ENCODE measurements around the gene THEM4. TPM values are rescaled to one million over a fixed set of nuclear protein-coding genes. Genes with fewer than 3 reads are reported as not detected.

The THEM4 gene
- total RNA-seq, 1 donor from 2014 or later, result 12.3 TPM

DNA sequence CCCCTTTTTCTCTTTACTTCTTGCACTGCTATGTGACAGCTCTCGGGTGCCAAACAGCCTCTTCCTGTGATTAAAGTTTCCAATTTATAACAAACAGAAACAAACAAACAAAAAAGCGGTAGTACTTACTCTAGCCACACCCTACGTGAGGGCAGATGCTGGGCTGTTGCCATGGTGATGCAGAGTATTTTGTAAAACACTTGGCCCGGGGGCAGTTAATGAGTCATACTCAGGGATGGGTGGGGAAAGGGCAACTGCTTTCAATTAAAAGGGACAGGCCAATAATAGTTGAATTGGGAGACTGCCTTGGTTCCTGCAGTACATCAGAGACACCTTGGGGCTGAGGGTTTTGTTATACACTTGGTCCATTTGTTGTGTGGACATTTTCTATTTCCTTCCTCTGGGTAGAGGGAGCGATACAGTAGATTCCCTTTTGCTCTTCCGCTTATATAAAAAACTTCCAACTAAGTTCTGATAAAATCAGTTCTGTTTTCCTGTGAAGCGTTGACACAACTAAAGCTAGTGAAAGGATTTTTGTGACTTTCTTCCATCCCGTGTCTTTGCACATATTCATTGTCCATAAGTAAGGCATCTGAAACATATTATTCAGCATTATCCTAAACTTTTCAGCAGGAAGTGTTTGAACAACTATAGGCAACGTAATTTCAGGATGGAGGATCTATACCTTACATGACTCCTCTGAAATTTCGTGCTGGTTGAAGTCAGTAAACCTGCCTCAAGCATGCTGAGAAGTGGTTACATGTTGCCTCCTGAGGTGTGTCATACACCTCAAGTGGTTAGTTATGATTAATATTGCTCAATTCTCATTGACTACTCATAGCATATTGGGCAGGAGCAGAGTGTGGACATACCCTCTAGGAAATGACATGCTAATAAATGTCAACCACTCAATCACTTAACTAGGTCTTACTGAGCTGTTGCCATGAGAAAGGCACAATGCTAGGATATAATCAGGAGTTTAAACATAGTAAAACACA lies 36.7 kb upstream of the THEM4 start:
- no peaks in the 10 kb centered on the region for H3K36me3 Mint-ChIP-seq (ENCODE audit: unreplicated experiment)
- peak overlapping the region; percentile 96 for H3K27ac Mint-ChIP-seq (ENCODE audit: unreplicated experiment)
- TF ChIP-seq, protein P1, sequence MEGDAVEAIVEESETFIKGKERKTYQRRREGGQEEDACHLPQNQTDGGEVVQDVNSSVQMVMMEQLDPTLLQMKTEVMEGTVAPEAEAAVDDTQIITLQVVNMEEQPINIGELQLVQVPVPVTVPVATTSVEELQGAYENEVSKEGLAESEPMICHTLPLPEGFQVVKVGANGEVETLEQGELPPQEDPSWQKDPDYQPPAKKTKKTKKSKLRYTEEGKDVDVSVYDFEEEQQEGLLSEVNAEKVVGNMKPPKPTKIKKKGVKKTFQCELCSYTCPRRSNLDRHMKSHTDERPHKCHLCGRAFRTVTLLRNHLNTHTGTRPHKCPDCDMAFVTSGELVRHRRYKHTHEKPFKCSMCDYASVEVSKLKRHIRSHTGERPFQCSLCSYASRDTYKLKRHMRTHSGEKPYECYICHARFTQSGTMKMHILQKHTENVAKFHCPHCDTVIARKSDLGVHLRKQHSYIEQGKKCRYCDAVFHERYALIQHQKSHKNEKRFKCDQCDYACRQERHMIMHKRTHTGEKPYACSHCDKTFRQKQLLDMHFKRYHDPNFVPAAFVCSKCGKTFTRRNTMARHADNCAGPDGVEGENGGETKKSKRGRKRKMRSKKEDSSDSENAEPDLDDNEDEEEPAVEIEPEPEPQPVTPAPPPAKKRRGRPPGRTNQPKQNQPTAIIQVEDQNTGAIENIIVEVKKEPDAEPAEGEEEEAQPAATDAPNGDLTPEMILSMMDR (IDR thresholded peaks at IDR 0.05), result no peak
- no peak overlapping the region for H3K4me3 Mint-ChIP-seq (ENCODE audit: unreplicated experiment)
- peaks cover 26% of the 10 kb centered on the region for H3K4me1 Mint-ChIP-seq (ENCODE audit: unreplicated experiment)
- no peaks in the 10 kb centered on the region for H3K27me3 Mint-ChIP-seq (ENCODE audit: unreplicated experiment)
- DNase-seq (ENCODE audit: extremely low spot score, unreplicated experiment), result peak; percentile 96
- no peaks in the 10 kb centered on the region for H3K9me3 Mint-ChIP-seq (ENCODE audit: unreplicated experiment)

DNA sequence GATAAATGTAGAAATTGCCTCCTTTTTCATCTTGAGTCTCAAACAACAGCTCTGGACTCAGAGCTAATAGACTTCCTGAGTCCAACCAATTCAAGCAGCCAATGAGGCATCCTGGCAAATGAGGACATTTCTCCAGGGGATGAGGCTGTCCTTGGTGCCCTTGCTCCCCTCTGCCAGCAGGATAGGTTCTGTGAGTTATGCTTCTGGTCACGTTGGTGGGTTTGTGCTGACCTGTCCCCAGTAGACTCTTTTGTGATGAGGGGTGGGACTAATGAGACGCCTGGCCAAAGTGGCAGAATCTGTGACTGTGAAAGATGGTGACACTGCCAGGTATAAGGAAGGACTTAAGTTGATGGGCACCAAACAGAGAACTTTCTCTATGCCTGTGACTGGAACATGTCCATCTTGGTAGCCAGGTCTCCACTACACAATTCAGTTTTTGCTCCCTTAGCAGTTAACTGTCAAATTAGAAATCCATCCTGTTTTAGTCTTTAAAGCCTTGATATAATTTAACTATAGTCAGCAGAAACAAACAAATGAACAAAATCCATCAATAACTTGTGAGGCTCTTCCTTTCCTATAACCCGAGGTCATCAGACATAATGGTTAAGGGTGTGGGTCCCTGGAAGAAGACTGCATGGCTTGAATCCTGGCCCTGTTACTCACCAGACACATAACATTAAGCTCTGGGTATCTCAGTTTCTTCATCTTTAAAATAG lies 35.7 kb upstream of the THEM4 start:
- Mint-ChIP-seq H3K4me3 (ENCODE audit: unreplicated experiment) (no peak overlapping the region), H3K4me1 (ENCODE audit: unreplicated experiment) (peaks cover 31% of the 10 kb centered on the region), H3K27me3 (ENCODE audit: unreplicated experiment) (no peaks in the 10 kb centered on the region), H3K36me3 (ENCODE audit: unreplicated experiment) (no peaks in the 10 kb centered on the region), H3K9me3 (ENCODE audit: unreplicated experiment) (no peaks in the 10 kb centered on the region), H3K27ac (ENCODE audit: unreplicated experiment) (peak overlapping the region; percentile 96)
- DNase-seq (ENCODE audit: extremely low spot score, unreplicated experiment), result no peak
- TF ChIP-seq, protein P1 (IDR thresholded peaks at IDR 0.05), result no peak

DNA sequence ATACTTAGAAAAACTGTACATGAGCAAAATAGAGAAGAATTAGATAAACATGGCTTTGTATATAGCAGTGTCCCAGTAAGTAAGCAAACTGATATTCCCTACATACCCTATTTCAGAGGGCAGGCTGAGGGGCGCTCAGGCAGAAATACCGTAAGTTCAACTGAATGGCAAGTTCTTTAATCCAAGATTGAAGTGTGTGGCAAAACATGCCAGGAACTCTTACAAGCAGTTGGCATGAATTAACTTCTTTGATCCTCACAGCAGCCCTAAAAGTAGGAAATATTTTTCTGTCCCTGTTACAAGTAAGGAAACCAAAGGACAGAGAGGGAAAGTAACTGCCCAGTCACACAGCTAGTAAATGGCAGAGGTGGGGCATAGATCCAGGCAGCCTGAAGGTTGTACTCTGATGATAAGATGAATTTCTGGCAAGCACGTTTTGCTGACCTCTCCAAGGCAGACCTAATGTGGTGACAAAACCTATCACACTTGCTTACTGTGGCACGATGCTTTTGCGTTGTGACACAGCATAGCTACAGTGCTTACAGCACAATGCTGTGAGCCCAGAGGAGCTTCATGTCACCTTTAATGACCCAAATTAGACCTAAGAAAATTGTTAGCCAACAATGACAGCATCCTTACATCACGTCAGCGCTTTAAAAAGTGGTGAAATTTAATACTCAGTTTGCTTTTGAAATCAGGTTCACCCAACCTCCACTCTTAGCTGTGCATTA lies 35.0 kb upstream of the THEM4 start:
- Mint-ChIP-seq H3K4me1 (ENCODE audit: unreplicated experiment) (peaks cover 31% of the 10 kb centered on the region), H3K4me3 (ENCODE audit: unreplicated experiment) (no peak overlapping the region), H3K27ac (ENCODE audit: unreplicated experiment) (peak overlapping the region; percentile 96), H3K27me3 (ENCODE audit: unreplicated experiment) (no peaks in the 10 kb centered on the region), H3K9me3 (ENCODE audit: unreplicated experiment) (no peaks in the 10 kb centered on the region), H3K36me3 (ENCODE audit: unreplicated experiment) (no peaks in the 10 kb centered on the region)
- DNase-seq (ENCODE audit: extremely low spot score, unreplicated experiment), result no peak
- TF ChIP-seq, protein P1 (IDR thresholded peaks at IDR 0.05), result no peak

DNA sequence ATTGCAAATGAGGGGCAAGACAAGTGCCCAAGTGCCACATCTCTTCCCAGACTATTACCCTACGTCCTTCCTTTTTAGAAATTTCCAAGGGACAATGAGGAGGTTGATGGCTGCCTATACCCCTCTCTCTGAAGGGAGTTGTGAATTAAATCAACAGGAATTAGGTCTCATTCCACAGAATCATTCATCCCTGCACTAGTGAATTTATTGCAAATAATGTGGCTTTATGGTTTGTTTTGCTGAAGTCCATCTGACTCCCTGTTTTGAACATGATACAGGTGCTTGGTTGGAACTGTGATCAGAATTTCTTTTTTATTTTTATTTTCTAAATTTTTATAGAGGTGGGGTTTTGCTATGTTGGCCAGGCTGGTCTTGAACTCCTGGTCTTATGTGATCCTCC lies 34.3 kb upstream of the THEM4 start:
- no peak for DNase-seq (ENCODE audit: extremely low spot score, unreplicated experiment)
- H3K36me3 Mint-ChIP-seq (ENCODE audit: unreplicated experiment), result no peaks in the 10 kb centered on the region
- H3K4me3 Mint-ChIP-seq (ENCODE audit: unreplicated experiment), result no peak overlapping the region
- no peaks in the 10 kb centered on the region for H3K9me3 Mint-ChIP-seq (ENCODE audit: unreplicated experiment)
- H3K27me3 Mint-ChIP-seq (ENCODE audit: unreplicated experiment), result no peaks in the 10 kb centered on the region
- peaks cover 31% of the 10 kb centered on the region for H3K4me1 Mint-ChIP-seq (ENCODE audit: unreplicated experiment)
- H3K27ac Mint-ChIP-seq (ENCODE audit: unreplicated experiment), result peak overlapping the region; percentile 38
- TF ChIP-seq, protein P1 (IDR thresholded peaks at IDR 0.05), result no peak

All from osteocyte (in vitro differentiated cells).